K562 (cell line): ENCODE results near the gene CTSW. TPM values are rescaled to one million over a fixed set of nuclear protein-coding genes. Genes with fewer than 3 reads are reported as not detected.

Source experiments
- CBFA2T3 ChIP-seq: fragments of 450-650 bp; IDR thresholded peaks from 2 replicates; pipeline ENCODE4 v1.6.1; 2017
- CREB1 ChIP-seq, 2 experiments: sonication (generic) in 1 of 2; formaldehyde crosslinking in 1 of 2; IDR thresholded peaks; 2 replicates each; pipeline versions ENCODE4 v1.6.1 to v1.8.0; 2012 to 2022; ENCODE audit warnings: inconsistent platforms in 1 of 2, mild to moderate bottlenecking in 1 of 2, missing genetic modification reagents in 1 of 2, moderate library complexity in 1 of 2
- CREBBP ChIP-seq: IDR thresholded peaks from one replicate; pipeline ENCODE4 v1.6.1; 2012; ENCODE audit warnings: low read depth, mild to moderate bottlenecking, control low read depth, inconsistent platforms, low read length
- E2F1 ChIP-seq: sonication (generic); formaldehyde crosslinking; IDR thresholded peaks from 2 replicates; pipeline ENCODE4 v1.8.1; 2023; ENCODE audit warnings: mild to moderate bottlenecking, missing genetic modification reagents, moderate library complexity
- E2F6 ChIP-seq, 2 experiments: IDR thresholded peaks; 2 replicates each; pipeline ENCODE4 v1.6.1; 2011; ENCODE audit warnings: borderline replicate concordance in 1 of 2, control low read depth in 1 of 2, low read depth in 1 of 2, low read length in 1 of 2, mild to moderate bottlenecking in 1 of 2, mixed read lengths in 1 of 2, moderate library complexity in 1 of 2; ENCODE audit not compliant: insufficient read depth in 1 of 2, insufficient read length in 1 of 2, poor library complexity in 1 of 2, severe bottlenecking in 1 of 2; ENCODE audit errors: extremely low read depth in 1 of 2
- EGR1 ChIP-seq: fragments of 450-650 bp; conservative IDR thresholded peaks from 2 replicates; pipeline ENCODE4 v1.6.1; 2017; ENCODE audit warnings: mild to moderate bottlenecking
- EP300 ChIP-seq: IDR thresholded peaks from 2 replicates; pipeline ENCODE4 v1.6.1; 2012; ENCODE audit warnings: low read length, improper control_type of control experiment
- EZH2 ChIP-seq: IDR thresholded peaks from 2 replicates; pipeline ENCODE4 v1.6.1; 2012; ENCODE audit warnings: low read depth, mild to moderate bottlenecking, inconsistent platforms, low read length, borderline replicate concordance
- KDM5B ChIP-seq: fragments of 200-600 bp; sonication (generic); IDR thresholded peaks from 2 replicates; pipeline ENCODE4 v1.6.1; 2012; ENCODE audit warnings: low read depth, mild to moderate bottlenecking, moderate library complexity, low read length, control low read depth, inconsistent platforms; ENCODE audit not compliant: insufficient replicate concordance
- MCM2 ChIP-seq: fragments of 450-650 bp; IDR thresholded peaks from 2 replicates; pipeline ENCODE4 v1.6.1; 2017; ENCODE audit warnings: low read depth, mild to moderate bottlenecking
- MCM5 ChIP-seq: fragments of 450-650 bp; IDR thresholded peaks from 2 replicates; pipeline ENCODE4 v1.6.1; 2016; ENCODE audit warnings: low read depth
- NFE2 ChIP-seq: IDR thresholded peaks from 2 replicates; pipeline ENCODE4 v1.6.1; 2014; ENCODE audit warnings: antibody characterized with exemption, low read depth
- NR4A1 ChIP-seq, 2 experiments: fragments of 250-450 bp in 1 of 2; fragments of 450-650 bp in 1 of 2; sonication (Bioruptor Pico) in 1 of 2; IDR thresholded peaks; 2 replicates each; pipeline versions ENCODE4 v1.4.0 to v1.6.1; 2016 to 2020; ENCODE audit warnings: mild to moderate bottlenecking in 2 of 2, missing compliant biosample characterization in 1 of 2, missing genetic modification characterization in 1 of 2, moderate library complexity in 1 of 2
- SIN3A ChIP-seq, 2 experiments: fragments of 150-350 bp in 1 of 2; IDR thresholded peaks; 2 replicates each; pipeline ENCODE4 v1.6.1; 2011 to 2016; ENCODE audit warnings: borderline replicate concordance in 2 of 2, low read depth in 2 of 2, low read length in 2 of 2, mild to moderate bottlenecking in 2 of 2, moderate library complexity in 2 of 2; ENCODE audit not compliant: control insufficient read depth in 1 of 2
- SIX5 ChIP-seq, 2 experiments: IDR thresholded peaks; 2 replicates each; pipeline ENCODE4 v1.6.1; 2011; ENCODE audit warnings: low read length in 2 of 2, borderline replicate concordance in 1 of 2, low read depth in 1 of 2, mild to moderate bottlenecking in 1 of 2, moderate library complexity in 1 of 2; ENCODE audit not compliant: insufficient read depth in 1 of 2
- SMARCE1 ChIP-seq: fragments of 450-650 bp; IDR thresholded peaks from 2 replicates; pipeline ENCODE4 v1.7.1; 2016; ENCODE audit warnings: mild to moderate bottlenecking
- TCF15 ChIP-seq: fragments of 250-450 bp; sonication (Bioruptor Pico); IDR thresholded peaks from 2 replicates; pipeline ENCODE4 v1.8.0; 2022; ENCODE audit warnings: moderate library complexity, mild to moderate bottlenecking, inconsistent platforms
- USF1 ChIP-seq: sonication (generic); formaldehyde crosslinking; IDR thresholded peaks from 2 replicates; pipeline ENCODE4 v1.9.0; 2022; ENCODE audit warnings: mild to moderate bottlenecking, missing genetic modification reagents
- ZFP36 ChIP-seq: fragments of 150-350 bp; IDR thresholded peaks from 2 replicates; pipeline ENCODE4 v1.6.1; 2018; ENCODE audit warnings: low read length, low read depth; ENCODE audit not compliant: partially characterized antibody
- ZNF134 ChIP-seq: fragments of 250-450 bp; sonication (Bioruptor Pico); conservative IDR thresholded peaks from 2 replicates; pipeline ENCODE4 v1.4.0; 2020
- ZNF41 ChIP-seq: fragments of 250-450 bp; sonication (Bioruptor Pico); conservative IDR thresholded peaks from 2 replicates; pipeline ENCODE4 v1.4.0; 2020; ENCODE audit warnings: mild to moderate bottlenecking
- ZNF668 ChIP-seq: fragments of 250-450 bp; sonication (Bioruptor Pico); IDR thresholded peaks from 2 replicates; pipeline ENCODE4 v1.8.0; 2022; ENCODE audit warnings: mild to moderate bottlenecking, inconsistent platforms
- ZNF76 ChIP-seq: fragments of 250-450 bp; sonication (Bioruptor Pico); IDR thresholded peaks from 2 replicates; pipeline ENCODE4 v1.4.0; 2020; ENCODE audit warnings: mild to moderate bottlenecking, moderate library complexity, borderline replicate concordance
- ZNF79 ChIP-seq: fragments of 250-450 bp; sonication (Bioruptor Pico); IDR thresholded peaks from 2 replicates; pipeline ENCODE4 v1.4.0; 2020; ENCODE audit warnings: low read depth, mild to moderate bottlenecking, moderate library complexity
- polyA plus RNA-seq, 8 experiments: library from polyadenylated mRNA; depleted of rRNA in 4 of 8; stranded (reverse) in 5 of 8; unstranded in 3 of 8; fragments of >200 nt; fragmentation: Nextera tagmentation in 2 of 8; fragmentation: Illumina TruSeq in 1 of 8; extraction: Ambion mirVana in 2 of 8; extraction: Trizol in 1 of 8; gene quantifications; 2 replicates each; pipeline versions ENCODE4 v1.2.1 to v1.2.3, GENCODE V29; 2011 to 2014; ENCODE audit warnings: inconsistent platforms in 1 of 8, missing spikeins in 1 of 8
- total RNA-seq, 7 experiments: library from RNA; depleted of rRNA in 6 of 7; stranded (reverse); fragments of >200 nt in 6 of 7; fragmentation: Illumina TruSeq in 2 of 7; extraction: Trizol in 2 of 7; gene quantifications; 2 replicates each; pipeline versions ENCODE4 v1.2.1 to v1.2.3, GENCODE V29; 2011 to 2021; ENCODE audit warnings: low replicate concordance in 1 of 7

CTSW gene
- total and polyA plus RNA-seq, 9 of the 15 experiments (the other 6 are each of a cell fraction or from before 2014, with no cell fraction given), result 0.04 TPM; not detected in 8

GRCh38 chr11:65899356-65900124, 19.9 kb downstream of the CTSW start (continued):
- TF ChIP-seq SIN3A (IDR thresholded peaks at IDR 0.05; ENCODE audit: borderline replicate concordance in 2 of 2, control insufficient read depth in 1 of 2, low read depth in 2 of 2, low read length in 2 of 2), result peak; percentile 33 to 57; a peak in 2 of 4 replicates
- no peak for TF ChIP-seq MCM5
- peak; percentile 94 to 97 for TF ChIP-seq E2F6 (IDR thresholded peaks at IDR 0.05; ENCODE audit: borderline replicate concordance in 1 of 2, extremely low read depth in 1 of 2, insufficient read depth in 1 of 2, insufficient read length in 1 of 2, low read depth in 1 of 2, low read length in 1 of 2, poor library complexity in 1 of 2, severe bottlenecking in 1 of 2)
- peak; percentile 99 for TF ChIP-seq NFE2
- TF ChIP-seq ZFP36, result no peak
- TF ChIP-seq SIX5 (IDR thresholded peaks at IDR 0.05; ENCODE audit: borderline replicate concordance in 1 of 2, insufficient read depth in 1 of 2, low read depth in 1 of 2, low read length in 2 of 2), result no peak
- no peak for TF ChIP-seq EZH2
- 0 out of 2 replicates have a peak, but pooled peaks have one; percentile 28 for TF ChIP-seq NR4A1 (CRISPR knock-in tag; IDR thresholded peaks at IDR 0.05)
- peak; percentile 79; the same call in 1 of the 2 replicates for TF ChIP-seq NR4A1 (tag; IDR thresholded peaks at IDR 0.05)
- peak; percentile 25; the same call in 1 of the 2 replicates for TF ChIP-seq E2F1 (CRISPR knock-in tag)
- TF ChIP-seq TCF15 (CRISPR knock-in tag), result peak; percentile 50; the same call in 1 of the 2 replicates
- TF ChIP-seq SMARCE1, result peak; percentile 60; the same call in 1 of the 2 replicates
- peak; percentile 62 for TF ChIP-seq KDM5B
- TF ChIP-seq USF1 (CRISPR knock-in tag), result peak; percentile 76
- TF ChIP-seq ZNF41 (CRISPR knock-in tag), result no peak
- TF ChIP-seq EP300, result no peak; the same call in 1 of the 2 replicates
- no peak for TF ChIP-seq CBFA2T3
- no peak; the same call in 1 of the 2 replicates for TF ChIP-seq EGR1
- TF ChIP-seq ZNF668, result no peak
- TF ChIP-seq ZNF134 (CRISPR knock-in tag), result no peak
- TF ChIP-seq ZNF79 (CRISPR knock-in tag), result no peak
- no peak for TF ChIP-seq CREBBP
- no peak for TF ChIP-seq MCM2
- no peak for TF ChIP-seq ZNF76 (CRISPR knock-in tag)
- TF ChIP-seq CREB1 (IDR thresholded peaks at IDR 0.05), result peak; percentile 18; the same call in 1 of the 2 replicates
- TF ChIP-seq CREB1 (CRISPR knock-in tag; IDR thresholded peaks at IDR 0.05), result peak; percentile 53; the same call in 1 of the 2 replicates
